PFSK-1 (cell line): ENCODE results near the gene PAQR8.

Source experiments
- FOXP2 ChIP-seq: optimal IDR thresholded peaks from 2 replicates; pipeline ENCODE3; 2011; ENCODE audit warnings: borderline replicate concordance, control low read depth, inconsistent platforms; ENCODE audit not compliant: insufficient read depth; ENCODE audit errors: extremely low read length, extremely low read depth
- POLR2AphosphoS5 ChIP-seq: IDR thresholded peaks from 2 replicates; pipeline ENCODE4 v1.6.1; 2012; ENCODE audit warnings: low read depth, mild to moderate bottlenecking, control low read depth, low read length, moderate library complexity
- REST ChIP-seq, 2 experiments: IDR thresholded peaks; 2 replicates each; pipeline versions ENCODE4 v1.6.1 to v1.8.0; 2011 to 2012; ENCODE audit warnings: low read depth in 2 of 2, low read length in 2 of 2, control low read depth in 1 of 2, inconsistent platforms in 1 of 2, mild to moderate bottlenecking in 1 of 2, moderate library complexity in 1 of 2; ENCODE audit not compliant: insufficient read depth in 1 of 2
- SIN3A ChIP-seq: IDR thresholded peaks from 2 replicates; pipeline ENCODE4 v1.6.1; 2012; ENCODE audit warnings: mild to moderate bottlenecking, low read length, moderate library complexity, borderline replicate concordance; ENCODE audit not compliant: insufficient read depth
- TAF1 ChIP-seq: IDR thresholded peaks from 2 replicates; pipeline ENCODE4 v1.6.1; 2012; ENCODE audit warnings: low read length, control low read depth, borderline replicate concordance; ENCODE audit not compliant: insufficient read depth

DNA sequence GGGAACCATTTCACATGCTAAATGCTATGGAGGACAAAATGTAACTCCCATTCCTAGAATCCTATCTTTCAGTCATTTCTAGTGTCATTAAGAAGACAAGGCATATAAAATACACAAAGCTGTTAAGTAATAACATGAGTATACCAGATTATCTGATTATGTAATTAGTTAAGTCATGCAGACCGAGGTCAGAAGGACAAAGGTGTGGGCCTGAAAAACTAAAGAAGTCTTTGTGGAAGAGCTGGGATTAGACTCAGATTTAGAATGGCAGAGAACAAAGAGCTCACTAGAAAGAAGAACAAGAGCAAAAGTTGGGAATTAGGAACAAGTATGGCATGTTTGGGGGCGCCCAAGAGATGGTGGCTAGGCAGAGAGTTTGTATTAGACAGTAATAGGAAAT is 95.1 kb downstream of the PAQR8 start:
- TF ChIP-seq POLR2AphosphoS5 (no peak), REST (IDR thresholded peaks at IDR 0.05; ENCODE audit: insufficient read depth in 1 of 2, low read depth in 2 of 2, low read length in 2 of 2) (no peak), TAF1 (no peak), SIN3A (no peak), FOXP2 (no peak)
